HG02938 (cell line): ENCODE data around the gene ZNF688.
"Not testable (repeated sequence)": the region's sequence is repeated elsewhere in the genome, so short reads cannot be mapped to it uniquely, and the experiment has no call there.

Experiments used
- ATAC-seq: cut with Tn5 transposase; IDR thresholded peaks from one replicate; pipeline ENCODE4 v1.9.1; 2021; ENCODE audit warnings: mild to moderate bottlenecking, moderate library complexity; ENCODE audit not compliant: unreplicated experiment

The ZNF688 gene

GRCh38 chr16:30571445-30572322, at the start of gene ZNF688:
Gene ZNF688, minus strand, starts transcription at chr16:30571714. Its CDS starts 85 bp downstream, at chr16:30571629.
- ATAC-seq = peak; percentile 74

GRCh38 chr16:30620169-30620568, 48.7 kb upstream of the ZNF688 start:
- ATAC-seq = no peak

- no peak for ATAC-seq
These were observed 48.1 kb upstream of the ZNF688 start for GRCh38 chr16:30619638-30620037.

- no peak for ATAC-seq
These were observed 47.7 kb upstream of the ZNF688 start for GRCh38 chr16:30619202-30619601.

- no peak for ATAC-seq
These were observed 44.0 kb upstream of the ZNF688 start for GRCh38 chr16:30615358-30616091.

GRCh38 chr16:30609926-30610839, 38.7 kb upstream of the ZNF688 start, which contains the start of gene ZNF689:
Gene ZNF689, minus strand, starts transcription at chr16:30610389. Its CDS starts 348 bp downstream, at chr16:30610041.
- ATAC-seq = peak; percentile 87

- peak; percentile 21 for ATAC-seq
These were observed 37.8 kb upstream of the ZNF688 start for GRCh38 chr16:30609002-30609925.

GRCh38 chr16:30606004-30606403, 34.5 kb upstream of the ZNF688 start:
- no peak for ATAC-seq

- no peak for ATAC-seq
These were observed 33.6 kb upstream of the ZNF688 start for GRCh38 chr16:30605158-30605557.

- ATAC-seq = no peak
These were observed 32.9 kb upstream of the ZNF688 start for GRCh38 chr16:30604316-30604947.

GRCh38 chr16:30603945-30604315, 32.4 kb upstream of the ZNF688 start:
- no peak for ATAC-seq

GRCh38 chr16:30602616-30603277, 31.2 kb upstream of the ZNF688 start:
- ATAC-seq = no peak

- ATAC-seq = no peak
These were observed 30.5 kb upstream of the ZNF688 start for GRCh38 chr16:30601966-30602365.

GRCh38 chr16:30600929-30601328, 29.4 kb upstream of the ZNF688 start:
- no peak for ATAC-seq

GRCh38 chr16:30600215-30600614, 28.7 kb upstream of the ZNF688 start:
- no peak for ATAC-seq

GRCh38 chr16:30592871-30593270, 21.4 kb upstream of the ZNF688 start:
- no peak for ATAC-seq

GRCh38 chr16:30590869-30591268, 19.4 kb upstream of the ZNF688 start:
- ATAC-seq = not testable (repeated sequence)

- ATAC-seq = not testable (repeated sequence)
These were observed 18.1 kb upstream of the ZNF688 start for GRCh38 chr16:30589582-30589981.

- ATAC-seq = no peak
These were observed 17.1 kb upstream of the ZNF688 start for GRCh38 chr16:30588651-30589050.
